SK-N-SH treated with all-trans-retinoic acid at 6 μM for 48 hours (cell line): ENCODE measurements around the gene MS4A7.

ENCODE experiments used
- ATAC-seq: fragments of 200-7000 bp; cut with Tn5 transposase; 3 replicates; pipeline ENCODE4 v1.9.1; 2020; ENCODE audit warnings: mild to moderate bottlenecking, moderate library complexity
- ARNTL ChIP-seq: fragments of 450-650 bp; formaldehyde crosslinking; IDR thresholded peaks from 2 replicates; pipeline ENCODE4 v1.5.0; 2020; ENCODE audit warnings: low read depth, mild to moderate bottlenecking, moderate library complexity, borderline replicate concordance
- BACH2 ChIP-seq: fragments of 250-450 bp; sonication (Bioruptor Pico); IDR thresholded peaks from 2 replicates; pipeline ENCODE4 v1.9.0; 2021; ENCODE audit warnings: mild to moderate bottlenecking, borderline replicate concordance
- CSDC2 ChIP-seq: fragments of 250-450 bp; sonication (Bioruptor Pico); IDR thresholded peaks from 2 replicates; pipeline ENCODE4 v1.5.0; 2020; ENCODE audit warnings: mild to moderate bottlenecking, moderate library complexity
- ESRRG ChIP-seq: fragments of 250-450 bp; sonication (Bioruptor Pico); IDR thresholded peaks from 2 replicates; pipeline ENCODE4 v1.6.1; 2021; ENCODE audit warnings: mild to moderate bottlenecking
- GLIS3 ChIP-seq: fragments of 250-450 bp; sonication (Bioruptor Pico); IDR thresholded peaks from 2 replicates; pipeline ENCODE4 v1.5.0; 2020; ENCODE audit warnings: mild to moderate bottlenecking, moderate library complexity
- ISL1 ChIP-seq: fragments of 250-450 bp; sonication (Bioruptor Pico); IDR thresholded peaks from 2 replicates; pipeline ENCODE4 v2.1.2; 2022; ENCODE audit warnings: mild to moderate bottlenecking, moderate library complexity
- OSR1 ChIP-seq: fragments of 250-450 bp; sonication (Bioruptor Pico); IDR thresholded peaks from 2 replicates; pipeline ENCODE4 v1.8.0; 2022; ENCODE audit warnings: moderate library complexity, mild to moderate bottlenecking, inconsistent platforms
- PPARA ChIP-seq: fragments of 250-450 bp; sonication (Bioruptor Pico); IDR thresholded peaks from 2 replicates; pipeline ENCODE4 v1.5.0; 2020; ENCODE audit warnings: mild to moderate bottlenecking, borderline replicate concordance
- RARB ChIP-seq: fragments of 250-450 bp; sonication (Bioruptor Pico); IDR thresholded peaks from 2 replicates; pipeline ENCODE4 v1.8.0; 2021; ENCODE audit warnings: mild to moderate bottlenecking, moderate library complexity
- SNAI2 ChIP-seq: fragments of 250-450 bp; sonication (Bioruptor Pico); IDR thresholded peaks from 2 replicates; pipeline ENCODE4 v1.5.0; 2020; ENCODE audit warnings: mild to moderate bottlenecking, moderate library complexity
- TCF4 ChIP-seq: fragments of 250-450 bp; sonication (Bioruptor Pico); IDR thresholded peaks from 2 replicates; pipeline ENCODE4 v1.8.0; 2021; ENCODE audit warnings: mild to moderate bottlenecking, moderate library complexity, borderline replicate concordance
- TOX ChIP-seq: fragments of 250-450 bp; sonication (Bioruptor Pico); IDR thresholded peaks from 2 replicates; pipeline ENCODE4 v1.8.0; 2021; ENCODE audit warnings: mild to moderate bottlenecking, moderate library complexity, borderline replicate concordance
- ZC3H10 ChIP-seq: fragments of 250-450 bp; sonication (Bioruptor Pico); IDR thresholded peaks from 2 replicates; pipeline ENCODE4 v1.5.1; 2021; ENCODE audit warnings: mild to moderate bottlenecking, moderate library complexity
- ZFP3 ChIP-seq: fragments of 250-450 bp; sonication (Bioruptor Pico); IDR thresholded peaks from 2 replicates; pipeline ENCODE4 v1.5.0; 2020; ENCODE audit warnings: mild to moderate bottlenecking, moderate library complexity
- ZFP30 ChIP-seq: fragments of 450-650 bp; formaldehyde crosslinking; IDR thresholded peaks from 2 replicates; pipeline ENCODE4 v1.5.0; 2022; ENCODE audit warnings: mild to moderate bottlenecking, moderate library complexity
- ZNF565 ChIP-seq: fragments of 450-650 bp; formaldehyde crosslinking; conservative IDR thresholded peaks from 2 replicates; pipeline ENCODE4 v1.5.0; 2020; ENCODE audit warnings: low read depth, mild to moderate bottlenecking, moderate library complexity
- ZNF70 ChIP-seq: fragments of 450-650 bp; formaldehyde crosslinking; IDR thresholded peaks from 2 replicates; pipeline ENCODE4 v1.5.0; 2020; ENCODE audit warnings: mild to moderate bottlenecking, moderate library complexity
- ZNF8 ChIP-seq: fragments of 450-650 bp; formaldehyde crosslinking; IDR thresholded peaks from 2 replicates; pipeline ENCODE4 v1.5.0; 2020; ENCODE audit warnings: mild to moderate bottlenecking, moderate library complexity
- TF ChIP-seq, protein P1 (sequence below): fragments of 250-450 bp; sonication (Bioruptor Pico); IDR thresholded peaks from 2 replicates; pipeline ENCODE4 v1.8.0; 2021; ENCODE audit warnings: low read depth, mild to moderate bottlenecking, moderate library complexity, borderline replicate concordance
- TF ChIP-seq, protein P2 (sequence below): fragments of 250-450 bp; sonication (Bioruptor Pico); IDR thresholded peaks from 2 replicates; pipeline ENCODE4 v1.8.0; 2020; ENCODE audit warnings: mild to moderate bottlenecking, moderate library complexity, borderline replicate concordance
- TF ChIP-seq, protein P3 (sequence below): fragments of 250-450 bp; sonication (Bioruptor Pico); IDR thresholded peaks from 2 replicates; pipeline ENCODE4 v1.5.1; 2020; ENCODE audit warnings: low read depth, mild to moderate bottlenecking, moderate library complexity
- TF ChIP-seq, protein P4 (sequence below): fragments of 250-450 bp; sonication (Bioruptor Pico); IDR thresholded peaks from 2 replicates; pipeline ENCODE4 v1.5.1; 2021; ENCODE audit warnings: mild to moderate bottlenecking, moderate library complexity

Gene MS4A7

DNA sequence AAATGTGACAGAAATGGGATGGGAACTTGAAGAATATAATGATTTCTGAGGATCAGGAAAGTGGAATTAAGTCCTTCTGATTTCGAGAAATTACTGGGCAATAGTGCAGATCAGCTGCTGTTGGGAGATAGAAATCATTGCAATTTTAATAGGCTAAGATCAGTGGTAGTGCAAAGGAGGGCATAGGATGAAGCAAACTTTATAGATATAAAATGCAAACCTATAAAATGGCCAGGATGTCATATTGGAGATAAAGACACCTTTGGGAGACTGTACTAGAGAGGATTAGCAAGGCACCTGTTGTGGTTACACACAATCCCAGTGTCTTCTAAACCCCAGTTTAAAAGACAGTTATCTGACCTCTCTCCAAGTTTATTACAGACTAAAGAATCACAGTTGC lies 6.5 kb upstream of the MS4A7 start:
- ATAC-seq: no peak
- TF ChIP-seq PPARA (no peak), OSR1 (CRISPR knock-in tag) (no peak), TOX (CRISPR knock-in tag) (no peak), ARNTL (CRISPR knock-in tag) (no peak), ZNF8 (CRISPR knock-in tag) (no peak), ZNF565 (no peak), TCF4 (CRISPR knock-in tag) (no peak), ESRRG (no peak), ZNF70 (CRISPR knock-in tag) (no peak), ZFP3 (CRISPR knock-in tag) (no peak), CSDC2 (CRISPR knock-in tag) (no peak), ZFP30 (no peak), GLIS3 (CRISPR knock-in tag) (no peak)
- TF ChIP-seq, protein P1, sequence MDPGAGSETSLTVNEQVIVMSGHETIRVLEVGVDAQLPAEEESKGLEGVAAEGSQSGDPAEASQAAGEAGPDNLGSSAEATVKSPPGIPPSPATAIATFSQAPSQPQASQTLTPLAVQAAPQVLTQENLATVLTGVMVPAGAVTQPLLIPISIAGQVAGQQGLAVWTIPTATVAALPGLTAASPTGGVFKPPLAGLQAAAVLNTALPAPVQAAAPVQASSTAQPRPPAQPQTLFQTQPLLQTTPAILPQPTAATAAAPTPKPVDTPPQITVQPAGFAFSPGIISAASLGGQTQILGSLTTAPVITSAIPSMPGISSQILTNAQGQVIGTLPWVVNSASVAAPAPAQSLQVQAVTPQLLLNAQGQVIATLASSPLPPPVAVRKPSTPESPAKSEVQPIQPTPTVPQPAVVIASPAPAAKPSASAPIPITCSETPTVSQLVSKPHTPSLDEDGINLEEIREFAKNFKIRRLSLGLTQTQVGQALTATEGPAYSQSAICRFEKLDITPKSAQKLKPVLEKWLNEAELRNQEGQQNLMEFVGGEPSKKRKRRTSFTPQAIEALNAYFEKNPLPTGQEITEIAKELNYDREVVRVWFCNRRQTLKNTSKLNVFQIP (CRISPR knock-in tag): no peak
- TF ChIP-seq, all 23 proteins: peak for 0

DNA sequence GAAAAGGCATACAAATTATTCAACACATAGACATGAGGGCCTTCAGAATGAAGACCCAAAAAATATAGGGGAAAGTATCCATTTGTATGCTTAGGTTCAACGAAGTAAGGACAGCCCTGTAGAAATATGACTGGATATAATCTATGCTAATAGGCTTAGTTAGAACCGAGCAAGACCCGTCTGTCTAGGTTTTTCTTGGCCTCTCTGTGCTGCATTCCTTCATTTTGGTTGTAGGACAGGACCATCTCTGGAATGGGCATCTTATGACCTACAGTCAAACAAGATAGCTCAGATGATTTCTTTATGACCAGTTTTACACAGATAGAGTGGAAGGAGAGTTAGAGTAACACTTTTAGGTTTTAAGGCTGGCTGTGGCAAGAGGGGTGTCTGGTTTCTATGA lies 5.6 kb upstream of the MS4A7 start:
- TF ChIP-seq BACH2 (CRISPR knock-in tag) (no peak), RARB (CRISPR knock-in tag) (no peak)
- ATAC-seq: no peak

DNA sequence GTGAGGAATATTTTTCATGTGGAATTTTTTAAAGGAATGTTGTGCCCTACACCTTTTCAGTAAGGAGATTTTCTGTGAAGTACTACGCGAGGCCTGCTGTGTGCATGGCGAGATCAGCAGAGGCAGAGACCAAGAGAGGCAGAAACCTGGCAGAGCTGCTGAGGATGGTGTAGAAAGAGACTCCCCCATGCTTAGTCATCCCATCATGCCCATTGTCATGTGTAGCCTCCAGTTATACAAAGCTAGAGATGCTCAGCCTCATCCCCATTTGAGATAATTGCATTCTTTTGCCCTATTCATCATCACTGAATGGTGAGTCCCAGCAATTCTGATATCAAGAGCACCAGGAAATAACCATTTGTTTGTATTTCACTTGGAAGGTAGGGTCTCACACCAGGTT lies 3.0 kb upstream of the MS4A7 start:
- TF ChIP-seq TOX (CRISPR knock-in tag) (no peak), SNAI2 (CRISPR knock-in tag) (no peak), OSR1 (CRISPR knock-in tag) (no peak)
- TF ChIP-seq, protein P2, sequence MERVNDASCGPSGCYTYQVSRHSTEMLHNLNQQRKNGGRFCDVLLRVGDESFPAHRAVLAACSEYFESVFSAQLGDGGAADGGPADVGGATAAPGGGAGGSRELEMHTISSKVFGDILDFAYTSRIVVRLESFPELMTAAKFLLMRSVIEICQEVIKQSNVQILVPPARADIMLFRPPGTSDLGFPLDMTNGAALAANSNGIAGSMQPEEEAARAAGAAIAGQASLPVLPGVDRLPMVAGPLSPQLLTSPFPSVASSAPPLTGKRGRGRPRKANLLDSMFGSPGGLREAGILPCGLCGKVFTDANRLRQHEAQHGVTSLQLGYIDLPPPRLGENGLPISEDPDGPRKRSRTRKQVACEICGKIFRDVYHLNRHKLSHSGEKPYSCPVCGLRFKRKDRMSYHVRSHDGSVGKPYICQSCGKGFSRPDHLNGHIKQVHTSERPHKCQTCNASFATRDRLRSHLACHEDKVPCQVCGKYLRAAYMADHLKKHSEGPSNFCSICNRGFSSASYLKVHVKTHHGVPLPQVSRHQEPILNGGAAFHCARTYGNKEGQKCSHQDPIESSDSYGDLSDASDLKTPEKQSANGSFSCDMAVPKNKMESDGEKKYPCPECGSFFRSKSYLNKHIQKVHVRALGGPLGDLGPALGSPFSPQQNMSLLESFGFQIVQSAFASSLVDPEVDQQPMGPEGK (CRISPR knock-in tag): no peak
- TF ChIP-seq, protein P1 (CRISPR knock-in tag): no peak
- no peak for ATAC-seq

DNA sequence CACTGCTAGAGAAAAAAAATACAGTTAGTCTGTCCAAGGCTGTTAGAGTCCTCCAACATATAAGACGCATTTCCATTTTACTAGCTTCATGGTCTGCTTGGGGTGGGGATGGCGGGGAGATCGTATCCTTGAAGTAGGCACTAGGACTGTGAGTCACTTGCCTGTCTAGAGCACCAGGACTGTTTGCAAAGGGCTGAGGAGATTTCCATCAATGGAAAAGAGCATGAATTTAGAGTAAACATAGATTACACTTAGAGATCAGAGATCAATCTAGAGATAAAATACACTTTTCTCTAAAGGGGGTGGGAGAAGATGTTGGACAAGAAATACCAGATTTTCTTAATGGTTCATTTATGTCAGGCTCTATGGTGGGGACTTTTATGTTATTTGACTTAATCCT lies 1.7 kb upstream of the MS4A7 start:
- TF ChIP-seq ZFP3 (CRISPR knock-in tag) (no peak), ZNF8 (CRISPR knock-in tag) (no peak), PPARA (no peak), TCF4 (CRISPR knock-in tag) (no peak), ISL1 (no peak), ARNTL (CRISPR knock-in tag) (no peak), SNAI2 (CRISPR knock-in tag) (no peak), ZC3H10 (CRISPR knock-in tag) (no peak), GLIS3 (CRISPR knock-in tag) (no peak), RARB (CRISPR knock-in tag) (no peak), TOX (CRISPR knock-in tag) (no peak), CSDC2 (CRISPR knock-in tag) (no peak), OSR1 (CRISPR knock-in tag) (no peak), ZNF70 (CRISPR knock-in tag) (no peak)
- TF ChIP-seq, protein P2 (CRISPR knock-in tag): no peak
- TF ChIP-seq, protein P1 (CRISPR knock-in tag): no peak
- TF ChIP-seq, protein P3, sequence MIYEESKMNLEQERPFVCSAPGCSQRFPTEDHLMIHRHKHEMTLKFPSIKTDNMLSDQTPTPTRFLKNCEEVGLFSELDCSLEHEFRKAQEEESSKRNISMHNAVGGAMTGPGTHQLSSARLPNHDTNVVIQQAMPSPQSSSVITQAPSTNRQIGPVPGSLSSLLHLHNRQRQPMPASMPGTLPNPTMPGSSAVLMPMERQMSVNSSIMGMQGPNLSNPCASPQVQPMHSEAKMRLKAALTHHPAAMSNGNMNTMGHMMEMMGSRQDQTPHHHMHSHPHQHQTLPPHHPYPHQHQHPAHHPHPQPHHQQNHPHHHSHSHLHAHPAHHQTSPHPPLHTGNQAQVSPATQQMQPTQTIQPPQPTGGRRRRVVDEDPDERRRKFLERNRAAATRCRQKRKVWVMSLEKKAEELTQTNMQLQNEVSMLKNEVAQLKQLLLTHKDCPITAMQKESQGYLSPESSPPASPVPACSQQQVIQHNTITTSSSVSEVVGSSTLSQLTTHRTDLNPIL: no peak
- TF ChIP-seq, protein P4, sequence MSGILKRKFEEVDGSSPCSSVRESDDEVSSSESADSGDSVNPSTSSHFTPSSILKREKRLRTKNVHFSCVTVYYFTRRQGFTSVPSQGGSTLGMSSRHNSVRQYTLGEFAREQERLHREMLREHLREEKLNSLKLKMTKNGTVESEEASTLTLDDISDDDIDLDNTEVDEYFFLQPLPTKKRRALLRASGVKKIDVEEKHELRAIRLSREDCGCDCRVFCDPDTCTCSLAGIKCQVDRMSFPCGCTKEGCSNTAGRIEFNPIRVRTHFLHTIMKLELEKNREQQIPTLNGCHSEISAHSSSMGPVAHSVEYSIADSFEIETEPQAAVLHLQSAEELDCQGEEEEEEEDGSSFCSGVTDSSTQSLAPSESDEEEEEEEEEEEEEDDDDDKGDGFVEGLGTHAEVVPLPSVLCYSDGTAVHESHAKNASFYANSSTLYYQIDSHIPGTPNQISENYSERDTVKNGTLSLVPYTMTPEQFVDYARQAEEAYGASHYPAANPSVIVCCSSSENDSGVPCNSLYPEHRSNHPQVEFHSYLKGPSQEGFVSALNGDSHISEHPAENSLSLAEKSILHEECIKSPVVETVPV (CRISPR knock-in tag): no peak
- TF ChIP-seq, all 23 proteins: peak for 0
- no peak for ATAC-seq
